Activated CD4-positive, alpha-beta T cell treated with anti-CD3 and anti-CD28 coated beads, Interleukin-2, amount 50 U/mL, for 16 hours (primary cell): Measurements from ENCODE around the gene LSM14B.
"Not testable (repeated sequence)": the region's sequence is repeated elsewhere in the genome, so short reads cannot be mapped to it uniquely, and the experiment has no call there.

Experiments used
- DNase-seq: peaks from one replicate; pipeline ENCODE4 v3.0.0-alpha.2; 2020

Gene LSM14B

GRCh38 chr20:62121776-62122653 lies at the start of gene LSM14B:
TSS of gene LSM14B (plus strand) at chr20:62122475. CDS start at chr20:62122667, 192 bp downstream.
- peak; percentile 96 for DNase-seq

DNA sequence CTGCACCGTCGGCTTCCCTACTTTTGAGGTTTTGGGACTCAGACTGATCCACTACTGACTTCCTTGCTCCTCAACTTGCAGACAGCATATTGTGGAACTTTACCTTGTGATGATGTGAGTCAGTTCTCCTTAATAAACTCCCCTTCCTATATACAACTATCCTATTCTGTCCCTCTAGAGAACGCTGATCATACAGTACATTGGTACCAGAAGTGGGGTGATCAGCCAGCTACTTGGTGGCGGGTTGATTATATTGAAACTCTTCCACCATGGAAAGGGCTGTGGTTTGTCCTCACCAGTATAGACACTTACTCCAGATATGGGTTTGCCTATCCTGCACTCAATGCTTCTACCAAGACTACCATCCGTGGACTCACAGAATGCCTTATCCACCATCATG lies 49.0 kb upstream of the LSM14B start:
- DNase-seq = no peak

DNA sequence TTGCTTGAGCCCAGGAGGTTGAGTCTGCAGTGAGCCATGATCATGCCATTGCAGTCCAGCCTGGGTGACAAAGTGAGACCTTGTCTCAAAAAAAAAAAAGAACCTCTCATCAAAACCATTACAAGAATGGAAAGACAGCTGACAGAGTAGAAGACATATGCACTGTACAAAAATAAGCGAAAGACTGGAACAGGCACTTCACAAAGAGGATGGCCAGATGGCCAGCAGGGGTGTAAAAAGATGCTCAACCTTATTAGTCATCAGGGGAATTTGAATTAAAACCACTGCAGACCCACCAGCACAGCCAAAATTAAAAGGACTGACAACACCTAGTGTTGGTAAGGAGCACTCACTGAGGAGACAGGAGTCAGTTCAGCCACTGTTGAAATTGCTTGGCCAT lies 43.1 kb upstream of the LSM14B start:
- DNase-seq = no peak

DNA sequence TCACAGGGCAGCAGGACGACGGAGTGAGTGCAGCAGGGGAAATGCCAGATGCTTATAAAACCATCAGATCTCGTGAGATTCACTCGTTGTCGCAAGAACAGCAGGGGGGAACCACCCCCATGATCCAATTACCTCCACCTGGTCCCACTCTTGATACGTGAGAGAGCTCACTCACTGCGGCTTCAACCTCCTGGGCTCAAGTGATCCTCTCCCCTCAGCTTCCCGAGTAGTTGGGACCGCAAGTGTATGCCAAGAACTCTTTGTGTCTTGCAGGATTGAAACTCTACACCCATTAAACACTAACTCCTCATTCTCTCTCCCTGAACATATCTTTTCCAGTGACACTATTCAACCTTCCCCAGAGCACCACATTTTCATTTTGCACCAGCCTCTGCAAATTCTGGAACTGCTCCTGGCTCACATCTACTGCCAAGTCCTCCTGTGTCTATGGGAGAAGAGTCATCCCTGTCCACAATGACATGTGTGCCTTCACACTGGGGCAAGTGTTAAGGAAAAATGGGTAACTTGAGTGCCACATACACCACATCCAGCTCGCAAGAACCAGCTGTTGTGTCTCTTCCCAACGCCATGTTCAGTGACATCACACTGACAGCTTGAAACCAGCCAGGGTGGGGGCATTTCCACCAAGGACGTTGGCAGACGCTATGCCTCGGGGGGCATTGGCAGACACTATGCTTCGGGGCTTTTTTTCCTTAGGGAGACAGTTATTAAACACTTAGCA lies 41.9 kb upstream of the LSM14B start:
- DNase-seq = no peak

GRCh38 chr20:62083312-62083711 lies 39.0 kb upstream of the LSM14B start:
- no peak for DNase-seq

DNA sequence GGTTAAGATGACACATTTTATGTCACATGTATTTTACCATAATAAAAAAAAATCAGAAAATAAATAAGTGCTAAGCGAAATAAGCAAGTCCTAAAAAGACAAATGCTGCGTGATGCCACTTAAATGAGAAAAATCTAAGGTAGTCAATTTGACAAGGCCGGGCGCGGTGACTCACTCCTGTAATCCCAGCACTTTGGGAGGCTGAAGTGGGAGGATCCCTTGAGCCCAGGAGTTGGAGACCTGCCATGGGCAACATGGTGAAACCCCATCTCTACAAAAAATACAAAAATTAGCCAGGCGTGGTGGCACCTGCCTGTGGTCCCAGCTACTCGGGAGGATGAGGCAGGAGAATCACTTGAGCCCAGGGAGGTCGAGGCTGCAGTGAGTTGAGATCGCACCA lies 38.1 kb upstream of the LSM14B start:
- DNase-seq = not testable (repeated sequence)

DNA sequence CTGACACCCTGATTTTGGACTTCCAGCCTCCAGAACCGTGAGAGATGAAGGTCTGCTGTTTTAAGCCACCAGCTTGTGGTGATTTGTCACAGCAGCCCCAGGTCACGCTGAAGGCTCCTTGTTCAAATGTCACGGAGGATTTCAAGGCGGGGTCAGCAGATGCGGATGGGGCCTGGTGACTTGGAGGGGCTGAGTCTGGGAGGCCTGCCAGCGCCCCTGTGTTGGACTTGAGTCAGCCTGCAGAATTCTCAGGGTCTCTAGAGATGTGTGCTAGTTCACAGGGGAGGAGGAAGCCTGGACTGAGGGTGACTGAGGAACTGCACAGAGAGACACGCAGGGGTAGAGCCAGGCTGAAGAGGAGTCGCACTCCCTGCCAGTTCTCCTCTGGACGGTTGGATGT lies 37.1 kb upstream of the LSM14B start:
- no peak for DNase-seq

DNA sequence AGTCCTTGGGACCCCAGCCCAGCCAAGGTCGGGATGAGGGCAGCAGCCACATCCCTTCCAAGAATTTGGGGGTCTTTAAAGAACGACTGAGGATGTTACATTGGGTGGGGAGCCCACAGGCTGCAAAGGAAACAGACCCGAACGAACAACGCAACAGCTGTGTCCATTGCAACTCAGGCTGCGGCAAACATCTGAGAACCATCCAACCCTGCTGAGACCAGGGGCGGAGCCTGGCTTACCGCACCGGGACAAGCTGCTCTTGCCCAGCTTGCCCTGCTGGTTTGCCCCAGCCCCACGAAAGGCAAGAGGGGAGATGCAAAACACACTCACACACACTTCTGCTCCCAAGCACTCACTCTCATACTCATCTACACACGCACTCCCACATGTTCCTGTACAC lies 35.0 kb upstream of the LSM14B start:
- DNase-seq = no peak

DNA sequence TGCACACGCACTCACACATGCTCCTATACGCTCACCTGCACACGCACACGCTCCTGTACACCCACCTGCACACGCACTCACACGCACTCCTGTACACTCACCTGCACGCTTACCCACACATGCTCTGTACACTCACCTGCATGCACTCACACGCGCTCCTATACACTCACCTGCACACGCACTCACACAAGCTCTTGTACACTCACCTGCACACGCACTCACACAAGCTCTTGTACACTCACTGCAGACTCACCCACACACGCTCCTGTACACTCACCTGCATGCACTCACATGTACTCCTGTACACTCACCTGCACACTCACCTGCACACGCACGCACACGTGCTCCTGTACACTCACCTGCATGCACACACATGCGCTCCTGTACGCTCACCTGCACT lies 34.6 kb upstream of the LSM14B start:
- DNase-seq = no peak

DNA sequence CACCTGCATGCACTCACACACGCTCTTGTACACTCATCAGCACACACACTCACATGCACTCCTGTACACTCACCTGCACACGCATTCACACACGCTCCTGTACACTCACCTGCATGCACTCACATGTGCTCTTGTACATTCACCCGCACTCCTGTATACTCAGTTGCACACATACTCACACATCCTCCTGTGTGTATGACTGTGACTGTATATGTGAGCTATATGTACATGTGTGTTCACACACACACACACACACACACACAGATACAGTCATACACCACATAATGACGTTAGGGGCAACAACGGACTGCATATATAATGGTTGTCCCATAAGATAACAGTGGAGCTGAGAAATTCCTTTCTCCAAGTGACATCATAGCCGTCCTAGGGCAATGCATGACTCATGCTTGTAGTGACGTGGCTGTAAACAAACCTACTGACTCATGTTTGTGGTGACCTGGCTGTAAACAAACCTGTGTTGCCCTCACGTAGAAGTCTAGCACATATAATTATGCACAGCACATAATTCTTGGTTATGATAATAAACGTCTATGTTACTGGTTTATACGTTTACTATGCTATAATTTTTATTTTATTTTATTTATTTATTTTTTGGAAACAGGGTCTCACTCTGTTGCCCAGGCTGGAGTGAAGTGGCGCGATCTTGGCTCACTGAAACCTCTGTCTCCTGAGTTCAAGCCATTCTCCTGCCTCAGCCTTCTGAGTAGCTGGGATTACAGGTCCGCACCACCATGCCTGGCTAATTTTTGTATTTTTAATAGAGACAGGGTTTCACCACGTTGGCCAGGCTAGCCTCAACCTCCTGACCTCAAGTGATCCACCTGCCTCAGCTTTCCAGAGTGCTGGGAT lies 33.8 kb upstream of the LSM14B start:
- DNase-seq = peak; percentile 24

GRCh38 chr20:62089393-62089792 lies 32.9 kb upstream of the LSM14B start:
- DNase-seq = no peak

DNA sequence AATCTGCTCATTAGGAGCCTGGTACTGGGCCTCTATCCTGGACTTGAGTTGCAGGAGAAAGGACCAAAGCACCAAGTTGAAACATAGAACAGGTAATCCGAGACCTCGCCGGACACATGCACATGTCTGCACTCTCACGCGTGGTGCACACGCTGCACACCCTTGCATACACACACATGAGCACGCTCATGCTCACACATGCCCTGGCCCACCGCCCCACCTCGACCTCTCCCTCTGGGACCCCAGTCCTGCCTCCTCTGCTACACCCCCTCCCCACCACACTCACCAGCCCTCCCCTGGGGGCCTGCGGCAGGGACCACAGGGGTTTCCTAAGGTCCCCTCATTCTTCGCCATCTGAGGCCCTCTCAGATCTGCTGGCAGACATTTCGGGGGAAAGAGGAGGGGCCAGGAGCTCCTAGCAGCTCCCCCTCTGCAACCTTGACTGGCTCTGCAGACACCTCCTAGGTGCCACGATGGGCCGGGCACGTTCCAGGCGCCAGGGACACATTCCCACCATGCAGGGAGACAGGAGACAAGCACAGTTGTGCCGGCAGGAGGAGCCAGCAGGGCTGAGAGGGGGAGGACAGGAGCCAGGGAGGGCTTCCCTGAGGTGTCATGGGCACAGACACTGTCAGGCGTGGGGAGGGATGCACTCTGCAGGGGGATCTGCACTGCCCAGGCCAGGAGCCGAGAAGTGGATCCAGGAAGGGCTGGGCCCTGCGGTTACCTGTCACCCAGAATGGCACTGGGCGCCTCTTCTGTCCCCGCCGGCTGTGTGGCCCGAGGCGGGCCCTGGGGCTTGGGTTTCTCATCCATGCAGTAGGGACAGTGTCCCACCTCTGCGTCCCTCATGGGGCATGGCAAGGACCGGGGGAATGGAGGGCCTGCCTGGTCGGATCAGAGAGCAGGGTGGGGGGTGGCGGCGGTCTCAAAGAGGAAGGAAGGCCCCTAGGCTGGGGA lies 25.6 kb upstream of the LSM14B start:
- no peak for DNase-seq

GRCh38 chr20:62097881-62098407 lies 24.3 kb upstream of the LSM14B start:
- DNase-seq = no peak

GRCh38 chr20:62101078-62101477 lies 21.2 kb upstream of the LSM14B start:
- DNase-seq = no peak

- no peak for DNase-seq
Observed at GRCh38 chr20:62103508-62104233, 18.6 kb upstream of the LSM14B start.

DNA sequence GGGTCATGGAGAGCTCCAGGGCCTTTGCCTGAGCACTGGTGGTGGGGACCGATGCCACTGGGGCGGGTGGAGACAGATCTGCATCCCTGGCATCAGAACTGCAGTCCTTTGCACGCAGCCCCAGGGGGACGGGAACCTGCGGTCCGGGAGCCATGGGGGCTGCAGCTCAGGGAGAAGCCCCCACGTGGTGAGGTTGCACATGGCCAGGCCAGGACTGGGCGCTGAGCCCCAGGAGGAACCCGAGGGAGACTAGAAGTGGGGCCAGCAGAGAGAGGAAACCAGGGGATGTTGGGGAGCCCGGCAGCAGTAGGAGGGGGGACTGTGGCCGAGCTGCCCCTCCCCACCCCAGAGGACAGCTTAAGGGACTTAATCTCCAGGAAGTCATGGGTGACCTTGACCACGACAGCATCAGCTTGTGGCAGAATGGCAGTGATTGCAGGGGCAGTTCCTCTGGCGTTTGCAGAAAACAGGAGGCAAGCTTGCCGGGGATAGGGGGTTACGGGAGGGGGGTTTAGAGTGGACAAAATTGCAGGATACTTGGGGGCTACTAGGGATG lies 18.0 kb upstream of the LSM14B start:
- DNase-seq = no peak

DNA sequence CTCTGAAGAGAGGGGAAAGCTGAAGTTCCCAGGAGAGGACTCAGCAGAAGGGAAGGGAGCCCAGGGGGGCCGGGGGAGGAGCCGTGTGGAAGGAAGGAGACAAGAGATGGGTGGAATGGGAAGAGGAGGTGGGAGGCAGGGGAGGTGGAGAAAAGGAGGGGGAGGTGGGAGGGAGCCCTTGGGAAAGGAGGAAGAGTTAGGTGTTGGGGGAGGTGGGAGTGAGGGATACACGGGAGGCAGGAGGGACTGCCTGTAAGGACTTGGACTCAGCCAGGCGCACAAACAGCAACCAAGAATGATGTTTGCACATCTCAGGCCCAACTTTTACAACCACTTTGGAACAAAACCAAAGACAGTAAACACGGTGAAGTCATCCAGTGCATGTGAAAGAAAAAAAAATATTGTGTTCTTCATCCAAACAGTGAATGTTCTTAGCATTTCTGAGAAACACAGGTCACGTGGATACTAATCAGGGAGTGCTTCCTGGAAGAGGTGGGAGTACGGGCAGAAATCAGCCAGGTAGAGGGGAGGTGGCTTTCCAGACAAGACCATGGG lies 17.4 kb upstream of the LSM14B start:
- DNase-seq = no peak

- no peak for DNase-seq
Observed at GRCh38 chr20:62105592-62105991, 16.7 kb upstream of the LSM14B start.

GRCh38 chr20:62111148-62111547 lies 11.1 kb upstream of the LSM14B start:
- no peak for DNase-seq

- DNase-seq = no peak
Observed at GRCh38 chr20:62112368-62112767, 9.9 kb upstream of the LSM14B start.
